ENCODE data around the gene MAP2.

The MAP2 gene

DNA sequence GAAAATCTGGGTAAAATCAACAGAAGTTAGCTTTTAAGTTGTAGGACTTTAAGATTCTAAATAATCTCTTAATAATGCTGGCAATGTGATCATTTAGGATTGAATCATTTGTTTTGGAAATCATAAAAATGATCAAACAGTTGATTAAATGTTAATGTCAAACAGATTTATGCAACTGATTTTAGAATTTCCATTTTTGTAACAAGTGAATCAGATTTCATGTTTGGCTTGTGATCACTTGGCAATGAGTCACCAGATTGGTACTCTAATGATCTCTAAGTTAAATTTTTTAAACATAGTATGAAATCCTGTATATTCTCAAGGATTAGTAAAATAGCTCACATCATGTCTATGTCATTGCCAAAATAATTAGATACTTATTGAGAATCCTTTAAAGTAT lies 297.6 kb downstream of the MAP2 start:
- Histone ChIP-seq H3K4me1 (ENCODE audit: control insufficient read depth, insufficient read depth, low read length, poor library complexity, severe bottlenecking) (no peaks in the 10 kb centered on the region), H3K36me3 (ENCODE audit: control insufficient read depth, insufficient read depth, low read length) (no peaks in the 10 kb centered on the region), H3K27ac (ENCODE audit: low read depth, low read length, severe bottlenecking) (no peak overlapping the region), H3K9me3 (ENCODE audit: control insufficient read depth, low read length) (no peaks in the 10 kb centered on the region), H3K4me3 (ENCODE audit: extremely low read depth, insufficient read depth, low read length, poor library complexity, severe bottlenecking) (no peak overlapping the region)

DNA sequence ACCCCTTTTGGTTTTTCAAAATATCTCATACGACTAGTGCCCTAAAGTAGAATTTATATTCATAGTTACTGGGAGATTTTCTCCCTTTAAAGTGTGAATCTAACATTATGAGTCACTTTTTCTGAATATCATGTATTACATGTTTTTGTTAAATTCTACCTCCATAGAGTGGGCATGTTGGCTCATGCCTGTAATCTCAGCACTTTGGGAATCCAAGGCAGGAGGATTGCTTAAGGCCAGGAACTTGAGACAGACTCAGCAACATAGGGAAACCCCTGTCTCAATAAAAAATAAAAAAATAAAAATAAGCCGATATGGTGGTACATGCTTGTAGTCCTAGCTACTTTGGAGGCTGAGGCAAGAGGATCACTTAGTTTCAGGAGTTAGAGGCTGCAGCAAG lies 302.5 kb downstream of the MAP2 start:
- H3K4me3 ChIP-seq (ENCODE audit: extremely low read depth, insufficient read depth, low read length, poor library complexity, severe bottlenecking), result no peak overlapping the region
- no peaks in the 10 kb centered on the region for H3K36me3 ChIP-seq (ENCODE audit: control insufficient read depth, insufficient read depth, low read length)
- no CpG with 5 or more reads among the region's 2 CpGs for WGBS, 2 experiments (ENCODE audit: insufficient coverage in 2 of 2)
- no peak overlapping the region for H3K27ac ChIP-seq (ENCODE audit: low read depth, low read length, severe bottlenecking)
- H3K9me3 ChIP-seq (ENCODE audit: control insufficient read depth, low read length), result no peaks in the 10 kb centered on the region
- H3K4me1 ChIP-seq (ENCODE audit: control insufficient read depth, insufficient read depth, low read length, poor library complexity, severe bottlenecking), result no peaks in the 10 kb centered on the region

DNA sequence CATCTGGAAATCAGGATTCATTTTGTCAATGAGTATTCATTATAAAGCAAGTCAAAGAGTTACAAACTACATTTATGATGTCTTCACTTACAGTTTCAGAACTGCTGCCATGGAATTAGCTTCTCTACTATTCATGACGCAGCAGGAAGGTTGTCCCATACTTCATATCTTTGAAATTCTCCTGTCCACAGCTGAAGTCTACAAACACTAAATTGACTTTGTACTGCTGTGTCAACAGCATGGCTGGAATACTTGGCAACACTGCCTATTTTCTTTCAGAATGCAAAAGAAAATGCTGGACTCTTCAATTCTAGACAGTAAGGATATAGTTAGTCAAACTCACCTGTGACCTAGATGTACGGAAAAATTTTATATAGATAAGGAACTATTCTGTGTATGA lies 303.2 kb downstream of the MAP2 start:
- no peaks in the 10 kb centered on the region for H3K4me1 ChIP-seq (ENCODE audit: control insufficient read depth, insufficient read depth, low read length, poor library complexity, severe bottlenecking)
- H3K4me3 ChIP-seq (ENCODE audit: extremely low read depth, insufficient read depth, low read length, poor library complexity, severe bottlenecking), result no peak overlapping the region
- no peaks in the 10 kb centered on the region for H3K36me3 ChIP-seq (ENCODE audit: control insufficient read depth, insufficient read depth, low read length)
- WGBS, 2 experiments (ENCODE audit: insufficient coverage in 2 of 2), result 94 to 100% methylated on average over 1 of the region's 2 CpGs
- H3K27ac ChIP-seq (ENCODE audit: low read depth, low read length, severe bottlenecking), result no peak overlapping the region
- no peaks in the 10 kb centered on the region for H3K9me3 ChIP-seq (ENCODE audit: control insufficient read depth, low read length)

DNA sequence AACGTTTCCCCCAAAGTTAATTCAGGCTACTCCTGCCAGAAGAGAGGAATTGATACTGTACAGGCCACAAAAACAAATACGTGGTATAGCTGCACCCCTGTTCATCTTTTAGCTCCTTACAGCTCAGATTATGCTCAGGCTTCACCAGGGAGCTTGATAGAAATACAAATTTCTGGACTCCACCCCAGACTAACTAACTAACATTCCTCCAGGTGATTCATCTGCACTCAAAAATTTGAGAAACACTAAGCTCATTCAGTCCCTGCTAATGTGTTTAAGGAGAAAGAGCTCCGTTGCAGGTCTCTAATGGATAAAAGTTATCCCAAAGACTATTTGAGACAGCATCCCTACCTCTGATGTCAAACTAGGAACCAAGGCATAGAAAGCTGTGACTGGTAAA lies 311.0 kb downstream of the MAP2 start:
- WGBS, 2 experiments (ENCODE audit: insufficient coverage in 2 of 2), result 71 to 91% methylated on average over 2 of the region's 3 CpGs
- H3K4me1 ChIP-seq (ENCODE audit: control insufficient read depth, insufficient read depth, low read length, poor library complexity, severe bottlenecking), result no peaks in the 10 kb centered on the region
- H3K27ac ChIP-seq (ENCODE audit: low read depth, low read length, severe bottlenecking), result no peak overlapping the region
- no peaks in the 10 kb centered on the region for H3K36me3 ChIP-seq (ENCODE audit: control insufficient read depth, insufficient read depth, low read length)
- no peak overlapping the region for H3K4me3 ChIP-seq (ENCODE audit: extremely low read depth, insufficient read depth, low read length, poor library complexity, severe bottlenecking)
- H3K9me3 ChIP-seq (ENCODE audit: control insufficient read depth, low read length), result no peaks in the 10 kb centered on the region

DNA sequence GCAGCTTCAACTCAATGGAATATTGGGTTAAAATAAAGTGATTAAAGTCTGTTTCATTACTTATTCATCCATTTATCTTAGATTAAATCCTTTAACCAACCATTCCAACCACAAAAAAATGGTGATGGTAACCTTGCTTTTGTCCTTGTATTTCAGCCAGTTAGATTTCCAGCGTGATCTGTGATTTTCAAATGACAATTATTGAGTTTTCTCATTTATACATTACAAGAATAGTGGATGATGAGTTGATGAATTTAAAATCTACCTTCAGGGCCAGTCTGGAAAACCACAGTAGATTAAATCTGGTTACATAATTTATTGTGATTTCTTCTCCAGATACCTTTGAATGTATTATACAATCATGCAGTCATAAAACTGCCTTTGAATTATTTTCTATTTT lies 318.1 kb downstream of the MAP2 start:
- H3K27ac ChIP-seq (ENCODE audit: low read depth, low read length, severe bottlenecking), result no peak overlapping the region
- no peaks in the 10 kb centered on the region for H3K9me3 ChIP-seq (ENCODE audit: control insufficient read depth, low read length)
- no CpG with 5 or more reads among the region's 1 CpG for WGBS, 2 experiments (ENCODE audit: insufficient coverage in 2 of 2)
- H3K4me1 ChIP-seq (ENCODE audit: control insufficient read depth, insufficient read depth, low read length, poor library complexity, severe bottlenecking), result no peaks in the 10 kb centered on the region
- no peaks in the 10 kb centered on the region for H3K36me3 ChIP-seq (ENCODE audit: control insufficient read depth, insufficient read depth, low read length)
- no peak overlapping the region for H3K4me3 ChIP-seq (ENCODE audit: extremely low read depth, insufficient read depth, low read length, poor library complexity, severe bottlenecking)

DNA sequence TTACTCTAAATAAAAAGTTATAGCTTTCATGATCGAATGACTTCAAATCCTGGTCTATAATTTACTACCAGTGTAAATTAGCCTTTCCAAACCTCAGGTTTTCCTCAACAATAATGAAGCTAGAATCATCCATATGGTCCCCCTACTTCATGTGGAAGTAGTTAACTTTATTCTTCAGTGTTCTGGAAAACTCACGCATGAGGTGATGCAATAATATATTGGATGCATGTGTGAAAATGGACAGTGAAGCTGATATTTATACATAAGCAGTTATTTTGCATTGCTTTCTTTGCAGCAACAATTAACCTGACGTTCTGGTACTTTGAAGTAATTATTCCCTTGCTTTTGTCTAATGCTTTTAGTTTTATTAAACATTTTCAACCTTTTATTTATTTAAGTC lies 329.2 kb downstream of the MAP2 start:
- no CpG with 5 or more reads among the region's 3 CpGs for WGBS, 2 experiments (ENCODE audit: insufficient coverage in 2 of 2)
- Histone ChIP-seq H3K4me1 (ENCODE audit: control insufficient read depth, insufficient read depth, low read length, poor library complexity, severe bottlenecking) (no peaks in the 10 kb centered on the region), H3K9me3 (ENCODE audit: control insufficient read depth, low read length) (no peaks in the 10 kb centered on the region), H3K4me3 (ENCODE audit: extremely low read depth, insufficient read depth, low read length, poor library complexity, severe bottlenecking) (no peak overlapping the region), H3K36me3 (ENCODE audit: control insufficient read depth, insufficient read depth, low read length) (no peaks in the 10 kb centered on the region), H3K27ac (ENCODE audit: low read depth, low read length, severe bottlenecking) (no peak overlapping the region)

DNA sequence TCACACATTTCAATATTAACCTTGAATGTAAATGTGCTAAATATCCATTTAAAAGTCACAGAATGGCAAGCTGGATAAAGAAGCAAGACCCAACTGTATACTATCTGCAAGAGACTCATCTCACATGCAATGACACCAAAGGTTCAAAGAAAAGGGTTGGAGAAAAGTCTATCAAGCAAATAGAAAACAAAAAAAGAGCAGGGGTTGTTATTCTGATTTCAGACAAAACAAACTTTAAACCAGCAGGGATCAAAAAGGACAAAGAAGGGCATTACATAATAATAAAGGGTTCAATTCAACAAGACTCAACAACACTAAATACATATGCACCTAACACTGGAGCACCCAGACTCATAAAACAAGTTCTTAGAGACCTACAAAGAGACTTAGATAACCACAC lies 333.3 kb downstream of the MAP2 start:
- H3K9me3 ChIP-seq (ENCODE audit: control insufficient read depth, low read length), result no peaks in the 10 kb centered on the region
- H3K36me3 ChIP-seq (ENCODE audit: control insufficient read depth, insufficient read depth, low read length), result no peaks in the 10 kb centered on the region
- no peaks in the 10 kb centered on the region for H3K4me1 ChIP-seq (ENCODE audit: control insufficient read depth, insufficient read depth, low read length, poor library complexity, severe bottlenecking)
- H3K27ac ChIP-seq (ENCODE audit: low read depth, low read length, severe bottlenecking), result no peak overlapping the region
- H3K4me3 ChIP-seq (ENCODE audit: extremely low read depth, insufficient read depth, low read length, poor library complexity, severe bottlenecking), result no peak overlapping the region

DNA sequence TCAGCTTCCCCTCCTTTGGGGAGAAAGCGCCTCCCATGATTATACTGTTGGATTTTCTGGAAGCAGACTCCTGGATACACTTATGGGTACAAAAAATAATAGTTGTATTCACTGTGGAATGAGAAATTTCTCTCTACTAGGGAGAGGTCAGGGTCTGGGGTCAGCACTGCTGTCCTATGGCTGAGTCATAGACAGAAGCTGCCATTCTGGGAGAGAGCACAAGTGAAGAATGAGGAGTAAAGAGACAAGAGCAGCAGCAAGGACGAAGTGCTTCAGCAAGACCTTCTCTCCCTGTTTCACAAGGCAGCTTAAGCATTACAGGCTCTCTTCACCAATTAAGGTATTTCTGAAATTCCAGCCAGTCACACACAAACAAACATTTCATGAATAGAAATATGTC lies 337.7 kb downstream of the MAP2 start:
- H3K4me1 ChIP-seq (ENCODE audit: control insufficient read depth, insufficient read depth, low read length, poor library complexity, severe bottlenecking), result no peaks in the 10 kb centered on the region
- H3K4me3 ChIP-seq (ENCODE audit: extremely low read depth, insufficient read depth, low read length, poor library complexity, severe bottlenecking), result no peak overlapping the region
- 40% methylated on average over 1 of the region's 2 CpGs; no CpG with 5 or more reads in 1 of the 2 experiments for WGBS, 2 experiments (ENCODE audit: insufficient coverage in 2 of 2)
- no peak overlapping the region for H3K27ac ChIP-seq (ENCODE audit: low read depth, low read length, severe bottlenecking)
- H3K36me3 ChIP-seq (ENCODE audit: control insufficient read depth, insufficient read depth, low read length), result no peaks in the 10 kb centered on the region
- no peaks in the 10 kb centered on the region for H3K9me3 ChIP-seq (ENCODE audit: control insufficient read depth, low read length)

DNA sequence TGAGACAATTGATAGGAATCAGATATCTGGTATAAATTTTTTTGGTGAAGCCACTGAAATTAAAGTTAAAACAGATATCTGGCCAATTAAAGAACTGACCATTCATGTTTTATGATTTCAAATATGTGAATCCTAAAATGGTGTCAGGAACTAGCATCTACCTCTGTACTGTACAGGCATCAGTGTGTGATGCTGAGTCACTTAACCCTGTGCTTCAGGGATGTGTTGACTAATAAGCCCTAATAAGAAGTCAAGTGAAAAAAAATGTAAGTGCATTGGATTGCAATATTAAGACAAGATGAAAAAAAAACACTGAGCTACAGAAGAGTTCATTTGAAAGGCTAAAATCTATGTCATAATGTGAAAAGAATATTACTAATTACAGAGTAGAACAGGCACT lies 338.7 kb downstream of the MAP2 start:
- no peak overlapping the region for H3K4me3 ChIP-seq (ENCODE audit: extremely low read depth, insufficient read depth, low read length, poor library complexity, severe bottlenecking)
- H3K4me1 ChIP-seq (ENCODE audit: control insufficient read depth, insufficient read depth, low read length, poor library complexity, severe bottlenecking), result no peaks in the 10 kb centered on the region
- no peaks in the 10 kb centered on the region for H3K36me3 ChIP-seq (ENCODE audit: control insufficient read depth, insufficient read depth, low read length)
- H3K9me3 ChIP-seq (ENCODE audit: control insufficient read depth, low read length), result no peaks in the 10 kb centered on the region
- H3K27ac ChIP-seq (ENCODE audit: low read depth, low read length, severe bottlenecking), result no peak overlapping the region

DNA sequence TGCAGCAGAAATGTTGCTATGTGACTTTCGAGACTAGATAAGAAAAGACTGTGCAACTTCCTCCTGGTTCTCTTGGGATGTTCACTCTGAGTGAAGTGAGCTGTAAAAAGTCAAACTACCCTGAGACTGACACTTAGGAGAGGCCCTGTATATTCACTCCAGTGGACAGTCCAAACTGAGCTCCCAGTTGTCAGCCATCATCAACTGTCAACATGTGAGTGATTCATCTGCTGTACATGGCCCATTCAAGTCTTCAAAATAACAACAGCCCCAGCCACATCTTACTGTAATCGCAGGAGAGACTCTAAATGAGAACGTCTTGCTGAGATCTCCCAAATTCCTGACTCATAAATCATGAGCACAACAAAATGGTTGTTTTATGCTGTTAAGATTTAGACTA lies 339.3 kb downstream of the MAP2 start:
- Histone ChIP-seq H3K4me1 (ENCODE audit: control insufficient read depth, insufficient read depth, low read length, poor library complexity, severe bottlenecking) (no peaks in the 10 kb centered on the region), H3K4me3 (ENCODE audit: extremely low read depth, insufficient read depth, low read length, poor library complexity, severe bottlenecking) (no peak overlapping the region), H3K36me3 (ENCODE audit: control insufficient read depth, insufficient read depth, low read length) (no peaks in the 10 kb centered on the region), H3K9me3 (ENCODE audit: control insufficient read depth, low read length) (no peaks in the 10 kb centered on the region), H3K27ac (ENCODE audit: low read depth, low read length, severe bottlenecking) (no peak overlapping the region)
- 90% methylated on average over 1 of the region's 3 CpGs; no CpG with 5 or more reads in 1 of the 2 experiments for WGBS, 2 experiments (ENCODE audit: insufficient coverage in 2 of 2)

DNA sequence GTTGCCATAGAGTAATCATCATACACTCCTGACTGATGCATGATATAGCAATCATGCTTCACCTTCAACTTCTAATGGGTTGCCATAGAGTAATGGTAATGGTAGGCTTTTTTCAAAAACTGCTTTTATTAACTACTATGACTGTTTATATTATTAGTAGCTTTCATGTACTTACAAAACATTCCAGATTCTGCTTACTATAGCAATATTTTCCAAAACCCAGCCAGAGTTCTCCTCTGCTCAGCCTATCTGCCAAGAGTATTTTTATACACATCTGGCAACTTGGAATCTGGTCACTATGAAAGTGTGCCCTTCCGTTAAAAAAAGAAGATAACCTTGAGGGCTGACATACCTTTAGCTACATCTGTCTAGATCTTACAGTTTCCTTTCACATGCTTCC lies 342.8 kb downstream of the MAP2 start:
- H3K4me3 ChIP-seq (ENCODE audit: extremely low read depth, insufficient read depth, low read length, poor library complexity, severe bottlenecking), result no peak overlapping the region
- no peak overlapping the region for H3K27ac ChIP-seq (ENCODE audit: low read depth, low read length, severe bottlenecking)
- H3K4me1 ChIP-seq (ENCODE audit: control insufficient read depth, insufficient read depth, low read length, poor library complexity, severe bottlenecking), result no peaks in the 10 kb centered on the region
- 77 to 100% methylated on average over 1 of the region's 1 CpG for WGBS, 2 experiments (ENCODE audit: insufficient coverage in 2 of 2)
- H3K36me3 ChIP-seq (ENCODE audit: control insufficient read depth, insufficient read depth, low read length), result no peaks in the 10 kb centered on the region
- no peaks in the 10 kb centered on the region for H3K9me3 ChIP-seq (ENCODE audit: control insufficient read depth, low read length)

DNA sequence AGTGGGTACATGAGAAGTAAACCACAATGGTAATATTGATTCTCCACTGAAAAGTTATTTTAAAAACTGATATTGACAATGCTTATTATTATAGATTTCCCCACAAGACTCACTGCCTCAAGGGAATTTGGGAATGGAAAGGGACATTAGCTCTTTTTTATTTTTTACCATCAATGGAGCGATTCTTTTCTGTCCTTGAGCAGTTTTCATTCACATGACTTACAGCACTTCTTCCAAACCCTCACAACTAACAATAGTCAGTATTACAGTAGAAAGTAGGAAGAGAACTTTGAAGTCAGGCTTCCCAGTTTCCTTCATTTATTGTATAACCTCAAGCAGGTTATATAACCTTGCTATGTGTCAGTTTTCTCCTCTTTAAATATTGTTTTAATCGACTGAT lies 343.5 kb downstream of the MAP2 start:
- no peak overlapping the region for H3K27ac ChIP-seq (ENCODE audit: low read depth, low read length, severe bottlenecking)
- no peaks in the 10 kb centered on the region for H3K4me1 ChIP-seq (ENCODE audit: control insufficient read depth, insufficient read depth, low read length, poor library complexity, severe bottlenecking)
- no peaks in the 10 kb centered on the region for H3K36me3 ChIP-seq (ENCODE audit: control insufficient read depth, insufficient read depth, low read length)
- WGBS, 2 experiments (ENCODE audit: insufficient coverage in 2 of 2), result no CpG with 5 or more reads among the region's 2 CpGs
- H3K4me3 ChIP-seq (ENCODE audit: extremely low read depth, insufficient read depth, low read length, poor library complexity, severe bottlenecking), result no peak overlapping the region
- no peaks in the 10 kb centered on the region for H3K9me3 ChIP-seq (ENCODE audit: control insufficient read depth, low read length)
